Endothelial cell of umbilical vein (primary cell): ENCODE data around the gene DAPK3.

Experiments
- EZH2 ChIP-seq: IDR thresholded peaks from 2 replicates; pipeline ENCODE4 v1.6.1; 2012; ENCODE audit warnings: borderline replicate concordance, low read depth, mild to moderate bottlenecking, moderate library complexity, low read length, inconsistent platforms; ENCODE audit not compliant: severe bottlenecking
- FOS ChIP-seq: IDR thresholded peaks from 2 replicates; pipeline ENCODE4 v1.6.1; 2011; ENCODE audit warnings: mild to moderate bottlenecking, low read length, moderate library complexity, borderline replicate concordance; ENCODE audit not compliant: insufficient read depth
- GATA2 ChIP-seq: IDR thresholded peaks from 2 replicates; pipeline ENCODE4 v1.7.0; 2011; ENCODE audit warnings: low read depth, mild to moderate bottlenecking, moderate library complexity, mixed read lengths, low read length; ENCODE audit not compliant: insufficient read length, insufficient read depth
- JUN ChIP-seq: IDR thresholded peaks from 2 replicates; pipeline ENCODE4 v1.6.1; 2011; ENCODE audit warnings: borderline replicate concordance, low read depth; ENCODE audit not compliant: insufficient read length, insufficient read depth
- MYC ChIP-seq: IDR thresholded peaks from one replicate; pipeline ENCODE4 v1.6.1; 2011; ENCODE audit warnings: mild to moderate bottlenecking, low read depth, low read length
- POLR2A ChIP-seq: IDR thresholded peaks from 2 replicates; pipeline ENCODE4 v1.6.1; 2012; ENCODE audit warnings: low read depth, mild to moderate bottlenecking, control low read depth, low read length
- POLR2AphosphoS5 ChIP-seq: IDR thresholded peaks from 2 replicates; pipeline ENCODE4 v1.6.1; 2012; ENCODE audit warnings: low read depth, mild to moderate bottlenecking, control low read depth, low read length, moderate library complexity; ENCODE audit not compliant: insufficient read depth
- TF ChIP-seq, protein P1 (sequence below), 2 donors: IDR thresholded peaks; 1 replicate in 1 of 2; 2 replicates in 1 of 2; pipeline ENCODE4 v1.5.1; 2011; ENCODE audit warnings: low read length in 2 of 2, mild to moderate bottlenecking in 2 of 2, moderate library complexity in 2 of 2, control low read depth in 1 of 2, inconsistent platforms in 1 of 2, low read depth in 1 of 2; ENCODE audit not compliant: insufficient read depth in 1 of 2; ENCODE audit errors: extremely low read depth in 1 of 2

DNA sequence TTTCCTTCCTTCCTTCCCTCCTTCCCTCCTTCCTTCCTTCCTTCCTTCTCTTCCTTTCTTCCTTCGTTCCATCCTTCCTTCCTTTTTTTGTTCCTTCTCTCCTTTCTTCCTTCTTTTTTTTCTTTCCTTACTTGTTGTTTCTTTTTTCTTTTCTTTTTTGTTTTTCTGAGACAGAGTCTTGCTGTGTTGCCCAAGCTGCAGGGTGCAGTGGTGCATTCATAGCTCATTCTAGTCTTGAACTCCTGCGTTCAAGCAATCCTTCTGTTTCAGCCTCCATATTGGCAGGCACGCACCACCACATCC lies 19.9 kb upstream of the DAPK3 start:
- TF ChIP-seq POLR2A = no peak
- TF ChIP-seq, protein P1, sequence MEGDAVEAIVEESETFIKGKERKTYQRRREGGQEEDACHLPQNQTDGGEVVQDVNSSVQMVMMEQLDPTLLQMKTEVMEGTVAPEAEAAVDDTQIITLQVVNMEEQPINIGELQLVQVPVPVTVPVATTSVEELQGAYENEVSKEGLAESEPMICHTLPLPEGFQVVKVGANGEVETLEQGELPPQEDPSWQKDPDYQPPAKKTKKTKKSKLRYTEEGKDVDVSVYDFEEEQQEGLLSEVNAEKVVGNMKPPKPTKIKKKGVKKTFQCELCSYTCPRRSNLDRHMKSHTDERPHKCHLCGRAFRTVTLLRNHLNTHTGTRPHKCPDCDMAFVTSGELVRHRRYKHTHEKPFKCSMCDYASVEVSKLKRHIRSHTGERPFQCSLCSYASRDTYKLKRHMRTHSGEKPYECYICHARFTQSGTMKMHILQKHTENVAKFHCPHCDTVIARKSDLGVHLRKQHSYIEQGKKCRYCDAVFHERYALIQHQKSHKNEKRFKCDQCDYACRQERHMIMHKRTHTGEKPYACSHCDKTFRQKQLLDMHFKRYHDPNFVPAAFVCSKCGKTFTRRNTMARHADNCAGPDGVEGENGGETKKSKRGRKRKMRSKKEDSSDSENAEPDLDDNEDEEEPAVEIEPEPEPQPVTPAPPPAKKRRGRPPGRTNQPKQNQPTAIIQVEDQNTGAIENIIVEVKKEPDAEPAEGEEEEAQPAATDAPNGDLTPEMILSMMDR (IDR thresholded peaks at IDR 0.05; ENCODE audit: extremely low read depth in 1 of 2, insufficient read depth in 1 of 2, low read depth in 1 of 2, low read length in 2 of 2) = no peak
- TF ChIP-seq EZH2 = no peak
- TF ChIP-seq POLR2AphosphoS5 = no peak
- no peak for TF ChIP-seq JUN
- no peak for TF ChIP-seq MYC
- TF ChIP-seq FOS = no peak
- TF ChIP-seq GATA2 = no peak
